GM12878 (cell line): ENCODE data around the gene GPR137B. TPM values are rescaled to one million over a fixed set of nuclear protein-coding genes. Genes with fewer than 3 reads are reported as not detected.

ENCODE experiments used
- ATAC-seq: fragments of 200-7000 bp; cut with Tn5 transposase; 3 replicates; pipeline ENCODE4 v1.9.1; 2020; ENCODE audit warnings: mild to moderate bottlenecking, moderate library complexity
- BruUV-seq: library from RNA; stranded (reverse); fragments of 400-500 nt; replicated peaks from 2 replicates; lab custom pipeline; 2021; lab: Mats Ljungman, UMichigan
- CTCF ChIA-PET: fragments of 300-600 bp; sonication (Branson Sonifier 250); formaldehyde crosslinking; extraction: SDS; loops from one replicate; lab custom pipeline; 2021; ENCODE audit warnings: inconsistent platforms; lab: Yijun Ruan, JAX
- POLR2A ChIA-PET: fragments of 350-600 bp; formaldehyde crosslinking; extraction: SDS; loops from one replicate; lab custom pipeline; 2021; ENCODE audit warnings: inconsistent platforms; lab: Charles Lee
- RAD21 ChIA-PET: fragments of 300-600 bp; sonication (Branson Sonifier 250); formaldehyde crosslinking; loops from one replicate; lab custom pipeline; 2023; ENCODE audit warnings: antibody characterized with exemption; ENCODE audit not compliant: unreplicated experiment; lab: Charles Lee
- SMC1A ChIA-PET: fragments of 300-600 bp; sonication (Branson Sonifier 250); formaldehyde crosslinking; loops from one replicate; lab custom pipeline; 2023; ENCODE audit not compliant: unreplicated experiment, uncharacterized antibody; lab: Charles Lee
- DNase-seq: peaks from one replicate; pipeline ENCODE4 v3.0.0-alpha.2; 2011; ENCODE audit warnings: low read depth, low spot score
- FAIRE-seq: peaks from 3 replicates; lab custom pipeline; 2011; peaks lifted over from hg19 to GRCh38; lab: Jason Lieb, UNC
- H2AFZ ChIP-seq: 2 replicates; pipeline ENCODE4 v1.6.0; 2011; ENCODE audit warnings: low read depth, low read length, control low read depth; ENCODE audit not compliant: control insufficient read depth
- H3K27ac ChIP-seq: 2 replicates; pipeline ENCODE4 v1.5.1; 2011; ENCODE audit warnings: control low read depth; ENCODE audit not compliant: control insufficient read depth, insufficient read depth
- H3K27me3 ChIP-seq, 2 experiments: replicated peaks in 1 of 2; 2 replicates each; pipeline versions ENCODE4 v1.6.0 to v1.6.1; 2011; ENCODE audit warnings: low read length in 1 of 2; ENCODE audit not compliant: control insufficient read depth in 2 of 2, insufficient read depth in 2 of 2
- H3K36me3 ChIP-seq, 2 experiments: 2 replicates each; pipeline ENCODE4 v1.5.1; 2011; ENCODE audit warnings: low read length in 1 of 2; ENCODE audit not compliant: control insufficient read depth in 2 of 2, insufficient read depth in 2 of 2
- H3K4me1 ChIP-seq: 2 replicates; pipeline ENCODE4 v1.6.1; 2011; ENCODE audit warnings: mild to moderate bottlenecking, low read length, moderate library complexity, mixed read lengths; ENCODE audit not compliant: control insufficient read depth, insufficient read depth
- H3K4me2 ChIP-seq: 2 replicates; pipeline ENCODE4 v1.6.0; 2011; ENCODE audit warnings: control low read depth; ENCODE audit not compliant: control insufficient read depth, insufficient read depth
- H3K4me3 ChIP-seq: fragments of 200-600 bp; sonication (generic); 2 replicates; pipeline ENCODE4 v1.5.1; 2016
- H3K79me2 ChIP-seq: 2 replicates; pipeline ENCODE4 v1.6.0; 2011; ENCODE audit warnings: low read length; ENCODE audit not compliant: control insufficient read depth, insufficient read depth
- H3K9ac ChIP-seq: 2 replicates; pipeline ENCODE4 v1.8.0; 2011; ENCODE audit warnings: low read length, control low read depth, mixed read lengths; ENCODE audit not compliant: control insufficient read depth, insufficient read depth
- H3K9me3 ChIP-seq: replicated peaks from 3 replicates; pipeline ENCODE4 v1.5.1; 2011; ENCODE audit warnings: mild to moderate bottlenecking, low read length; ENCODE audit not compliant: control insufficient read depth, insufficient read depth
- H4K20me1 ChIP-seq: 2 replicates; pipeline ENCODE4 v1.6.0; 2011; ENCODE audit not compliant: control insufficient read depth, insufficient read depth
- BCL3 ChIP-seq: IDR thresholded peaks from 2 replicates; pipeline ENCODE4 v1.6.1; 2011; ENCODE audit warnings: borderline replicate concordance, low read depth, mild to moderate bottlenecking, moderate library complexity, low read length; ENCODE audit not compliant: insufficient read depth, poor library complexity, severe bottlenecking
- CUX1 ChIP-seq: IDR thresholded peaks from 2 replicates; pipeline ENCODE4 v1.6.1; 2012; ENCODE audit warnings: improper control_type of control experiment, low read depth, low read length; ENCODE audit not compliant: insufficient replicate concordance
- E4F1 ChIP-seq: fragments of 450-650 bp; IDR thresholded peaks from 2 replicates; pipeline ENCODE4 v1.6.1; 2018; ENCODE audit warnings: borderline replicate concordance, mild to moderate bottlenecking; ENCODE audit not compliant: partially characterized antibody
- LARP7 ChIP-seq: fragments of 450-650 bp; IDR thresholded peaks from 2 replicates; pipeline ENCODE4 v1.6.1; 2017; ENCODE audit warnings: mild to moderate bottlenecking
- MYC ChIP-seq: IDR thresholded peaks from 2 replicates; pipeline ENCODE4 v1.6.1; 2011; ENCODE audit warnings: mild to moderate bottlenecking, low read length, moderate library complexity, inconsistent platforms; ENCODE audit not compliant: insufficient read depth, insufficient replicate concordance, insufficient read length, severe bottlenecking
- NFYA ChIP-seq: IDR thresholded peaks from 2 replicates; pipeline ENCODE4 v1.6.1; 2011; ENCODE audit warnings: low read depth, mild to moderate bottlenecking, low read length, improper control_type of control experiment, borderline replicate concordance
- POLR2A ChIP-seq: IDR thresholded peaks from 2 replicates; pipeline ENCODE4 v1.6.1; 2011; ENCODE audit warnings: low read depth, mild to moderate bottlenecking, low read length
- RB1 ChIP-seq: fragments of 450-650 bp; formaldehyde crosslinking; IDR thresholded peaks from 2 replicates; pipeline ENCODE4 v1.6.1; 2017; ENCODE audit warnings: mild to moderate bottlenecking, borderline replicate concordance
- SMARCA5 ChIP-seq: fragments of 450-650 bp; IDR thresholded peaks from 2 replicates; pipeline ENCODE4 v1.6.1; 2017; ENCODE audit warnings: mild to moderate bottlenecking
- USF2 ChIP-seq: IDR thresholded peaks from 2 replicates; pipeline ENCODE4 v1.6.1; 2011; ENCODE audit warnings: low read depth, low read length, improper control_type of control experiment, borderline replicate concordance
- WGBS: methylation state at CpG from one replicate; pipeline ENCODE4 v1.1.6; 2016; ENCODE audit warnings: low lambda C conversion rate; ENCODE audit not compliant: insufficient replicate concordance, insufficient coverage; ENCODE audit errors: missing lambda C conversion rate; 5-methylcytosine and 5-hydroxymethylcytosine counted together
- in situ Hi-C: fragments of 300-500 bp; cut with MboI; formaldehyde crosslinking; loops from 9 replicates; pipeline ENCODE4 v1.14.3; 2018; ENCODE audit warnings: mixed read lengths
- intact Hi-C: fragments of 100-400 bp; cut with micrococcal nuclease; formaldehyde crosslinking; loops from one replicate; pipeline ENCODE4 v1.14.2; 2022; ENCODE audit not compliant: unreplicated experiment
- polyA plus RNA-seq, 11 experiments: library from polyadenylated mRNA; depleted of rRNA in 4 of 11; unstranded in 6 of 11; stranded (reverse) in 5 of 11; fragments of >200 nt; fragmentation: Nextera tagmentation in 4 of 11; fragmentation: Illumina TruSeq in 1 of 11; extraction: Ambion mirVana in 4 of 11; extraction: Trizol in 1 of 11; gene quantifications; 1 replicate in 1 of 11; 2 replicates in 10 of 11; pipeline versions ENCODE4 v1.2.1 to v1.2.3, GENCODE V29; 2011 to 2016; ENCODE audit warnings: inconsistent platforms in 2 of 11, missing spikeins in 2 of 11, low read depth in 1 of 11
- total RNA-seq, 4 experiments: library from RNA; depleted of rRNA in 3 of 4; stranded (reverse); fragments of >200 nt in 3 of 4; fragmentation: Illumina TruSeq in 1 of 4; extraction: Trizol in 1 of 4; gene quantifications; 2 replicates each; pipeline versions ENCODE4 v1.2.1 to v1.2.3, GENCODE V29; 2013 to 2021

The GPR137B gene
- total and polyA plus RNA-seq, 10 of the 15 experiments (the other 5 are each of a cell fraction or from before 2014, with no cell fraction given), result 5.4 to 20.8 (median 12.5) TPM

- no TSS peak for BruUV-seq
- no peak overlapping the region for H3K4me2 ChIP-seq
- RAD21 ChIA-PET, result no interaction called here
- H3K36me3 ChIP-seq, result peaks cover 0 to 18% of the 10 kb centered on the region in 2 experiments; a peak in 2 of 4 replicates
- H3K9ac ChIP-seq, result no peak overlapping the region
- no peaks in the 10 kb centered on the region for H3K9me3 ChIP-seq
- no peak overlapping the region for H2AFZ ChIP-seq
- no peaks in the 10 kb centered on the region for H3K4me1 ChIP-seq
- SMC1A ChIA-PET, result interaction anchor here (1.0 kb wide), 1 partner anchor 28 kb away, joined by 3 read pairs; no protein-coding TSS in a partner anchor
- DNase-seq, result no peak
- TF ChIP-seq POLR2A (no peak), NFYA (no peak), CUX1 (no peak), USF2 (no peak), E4F1 (no peak), BCL3 (no peak), SMARCA5 (no peak), RB1 (no peak), MYC (no peak), LARP7 (no peak)
- TF ChIP-seq, all 136 proteins: peak for 0
- Histone ChIP-seq H3K27me3 (no peaks in the 10 kb centered on the region; a peak in 1 of 4 replicates), H4K20me1 (no peaks in the 10 kb centered on the region), H3K79me2 (no peaks in the 10 kb centered on the region), H3K4me3 (no peak overlapping the region), H3K27ac (no peak overlapping the region)
- POLR2A ChIA-PET, result no interaction called here
- no peak for FAIRE-seq
- intact Hi-C loops, result no loop called here
- CTCF ChIA-PET, result interaction anchor here (0.7 kb wide), 1 partner anchor 27 kb away, joined by 4 read pairs; no protein-coding TSS in a partner anchor
- ATAC-seq, result no peak
- in situ Hi-C loops, result no loop called here
- 92% methylated on average over 2 of the region's 2 CpGs for WGBS
These were observed 100.2 kb downstream of the GPR137B start for GRCh38 chr1:236242568-236242967.
